GM12872 (cell line): Measurements from ENCODE around the gene BRCC3.

Source experiments
- CTCF ChIP-seq: IDR thresholded peaks from 3 replicates; pipeline ENCODE4 v1.5.1; 2011; ENCODE audit warnings: low read depth, mild to moderate bottlenecking, low read length, moderate library complexity; ENCODE audit not compliant: insufficient read depth

Gene BRCC3

DNA sequence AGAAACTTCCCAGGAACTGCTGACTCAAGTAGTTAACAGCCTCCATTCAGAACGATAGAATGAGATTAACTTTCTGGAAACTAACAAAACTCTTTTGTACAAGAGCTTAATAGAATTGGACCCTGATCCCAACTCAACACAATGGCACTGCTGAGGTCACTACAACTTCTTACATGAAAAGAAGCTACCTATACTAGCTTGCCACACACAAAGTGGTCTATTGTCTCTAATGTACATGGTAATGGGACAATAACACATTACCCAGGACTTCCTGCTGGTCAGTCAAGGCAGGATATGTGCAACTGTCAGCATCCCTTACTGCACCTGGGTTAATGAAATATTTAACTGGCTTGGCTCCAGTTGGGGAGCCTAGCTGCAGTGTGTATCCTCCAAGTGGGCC is 56.2 kb downstream of the BRCC3 start:
- no peak for TF ChIP-seq CTCF

- TF ChIP-seq CTCF, result no peak
These were observed 56.6 kb downstream of the BRCC3 start for GRCh38 chrX:155127940-155128339.

- no peak for TF ChIP-seq CTCF
These were observed 60.8 kb downstream of the BRCC3 start for GRCh38 chrX:155132110-155132509.

GRCh38 chrX:155134255-155134654 is 62.9 kb downstream of the BRCC3 start:
- no peak for TF ChIP-seq CTCF

DNA sequence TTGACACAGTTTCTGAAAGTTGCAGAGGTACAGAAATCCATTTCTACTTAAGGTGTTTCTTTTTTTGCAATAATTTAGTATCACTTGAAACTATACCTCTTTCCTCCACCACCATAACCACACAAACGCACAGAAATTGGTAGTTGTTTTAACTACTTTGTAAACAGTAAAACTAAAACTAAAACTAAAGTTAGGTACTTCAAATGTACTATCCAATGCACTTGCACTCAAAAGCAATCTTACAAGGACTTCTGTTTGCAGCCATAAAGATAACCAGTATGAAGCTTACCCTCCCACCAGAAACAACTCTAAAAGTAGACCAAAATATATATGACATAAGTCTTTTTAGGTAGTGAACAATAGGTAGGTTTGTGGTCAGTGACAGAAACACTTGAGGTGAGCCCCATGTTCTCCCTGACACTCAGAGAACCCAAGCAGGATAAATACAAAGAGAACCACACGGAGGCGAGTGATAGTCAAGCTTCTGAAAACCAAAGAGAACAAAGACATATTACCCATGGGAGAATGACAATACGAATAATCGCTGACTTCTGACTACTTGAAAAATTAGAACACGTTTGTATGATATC is 72.7 kb downstream of the BRCC3 start:
- no peak for TF ChIP-seq CTCF

GRCh38 chrX:155144926-155145325 is 73.6 kb downstream of the BRCC3 start:
- TF ChIP-seq CTCF, result no peak

- peak; percentile 59 for TF ChIP-seq CTCF
These were observed 77.6 kb downstream of the BRCC3 start for GRCh38 chrX:155148724-155149537.
